Endothelial cell of hepatic sinusoid (primary cell): Measurements from ENCODE around the gene NPIPA7.
"Not testable (repeated sequence)": the region's sequence is repeated elsewhere in the genome, so short reads cannot be mapped to it uniquely, and the experiment has no call there.

ENCODE experiments used
- in situ Hi-C: cut with HindIII; loops from 2 replicates; pipeline ENCODE4 v1.10.0; 2017; ENCODE audit warnings: low sequenced_read_pairs

The NPIPA7 gene

DNA sequence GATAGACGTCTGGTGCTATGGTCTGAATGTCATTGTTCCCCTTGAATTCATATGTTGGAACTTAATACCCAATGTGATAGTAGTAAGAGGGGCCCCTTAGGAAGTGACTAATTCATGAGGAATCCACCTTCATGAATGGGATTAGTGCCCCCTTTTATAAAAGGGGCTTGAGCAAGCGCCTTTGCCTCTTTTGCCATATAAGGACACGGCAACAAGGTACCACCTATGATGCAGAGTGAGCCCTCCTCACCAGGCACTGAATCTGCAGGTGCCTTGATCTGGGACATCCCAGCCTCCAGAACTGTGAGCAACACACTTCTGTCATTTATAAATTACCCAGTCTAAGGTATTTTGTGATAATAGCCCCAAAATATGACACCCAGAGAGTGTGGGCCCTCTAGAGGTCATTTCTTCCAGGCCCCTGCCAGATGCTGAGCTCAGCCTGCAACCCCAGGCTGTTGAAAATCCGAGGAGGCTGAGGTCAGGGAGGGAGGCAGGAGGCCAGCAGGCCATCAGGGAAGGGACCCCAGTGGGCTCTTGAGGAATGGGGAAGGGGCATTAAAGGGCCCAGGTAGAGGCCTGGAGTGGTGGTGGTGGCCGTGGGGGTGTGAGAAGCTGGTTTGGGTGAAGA lies 39.1 kb downstream of the NPIPA7 start:
- in situ Hi-C loops, result not testable (repeated sequence)

DNA sequence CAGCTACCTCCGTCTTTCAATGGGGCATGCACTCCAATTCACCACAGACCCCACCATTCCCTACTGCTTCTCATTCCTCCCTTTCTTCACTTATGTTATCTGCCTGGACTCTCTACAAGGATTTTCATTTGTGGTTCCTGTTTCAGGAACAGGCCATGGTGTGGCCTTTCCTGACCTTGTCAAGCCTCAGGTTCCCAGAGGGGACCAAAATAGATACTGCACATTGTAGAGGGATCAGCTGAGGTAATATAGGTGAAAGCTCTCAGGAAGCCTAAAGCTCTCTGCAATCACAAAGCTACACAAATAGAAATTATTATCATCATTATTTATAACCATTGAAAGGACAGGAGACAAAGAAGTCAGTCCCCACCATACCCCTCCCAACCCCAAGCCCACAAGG lies 41.6 kb downstream of the NPIPA7 start:
- in situ Hi-C loops, result not testable (repeated sequence)

DNA sequence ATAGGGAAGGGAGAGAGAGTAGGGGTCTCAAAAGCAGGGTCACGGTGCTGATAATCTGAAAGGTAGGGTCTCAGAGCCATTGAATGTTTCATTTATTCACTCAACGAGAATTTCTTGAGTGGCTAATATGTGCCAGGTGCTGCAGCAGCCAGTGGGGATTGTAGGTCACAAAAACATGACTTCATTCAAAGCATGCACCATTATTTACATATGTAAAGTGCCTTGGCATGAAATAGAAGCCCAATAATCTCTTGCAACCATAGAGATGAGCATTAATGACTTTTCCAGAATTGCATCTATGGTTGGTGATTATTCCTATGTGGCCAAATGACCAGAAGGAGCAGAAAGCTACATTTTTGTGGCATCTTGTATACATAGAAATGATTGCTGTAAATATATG lies 46.2 kb downstream of the NPIPA7 start:
- in situ Hi-C loops, result not testable (repeated sequence)

DNA sequence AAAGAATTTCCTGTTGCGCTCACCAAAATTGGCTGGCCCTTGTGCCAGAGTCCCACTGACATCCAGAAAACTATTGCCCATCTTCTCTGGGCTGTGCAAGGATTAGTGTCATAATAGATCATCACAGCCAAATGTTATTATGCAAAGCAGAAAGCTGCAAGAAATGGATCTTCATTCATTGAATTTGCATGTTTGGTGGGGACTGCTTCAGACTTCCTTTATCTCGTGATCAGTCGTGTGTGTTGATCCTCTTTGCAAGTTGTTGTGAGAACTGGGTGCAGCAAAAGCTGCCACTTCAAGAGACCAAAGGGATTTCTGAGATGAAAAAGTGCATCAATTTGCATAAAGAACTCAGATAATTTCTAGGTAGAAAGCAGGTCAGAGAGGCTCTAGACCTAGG lies 52.2 kb downstream of the NPIPA7 start:
- in situ Hi-C loops, result not testable (repeated sequence)

DNA sequence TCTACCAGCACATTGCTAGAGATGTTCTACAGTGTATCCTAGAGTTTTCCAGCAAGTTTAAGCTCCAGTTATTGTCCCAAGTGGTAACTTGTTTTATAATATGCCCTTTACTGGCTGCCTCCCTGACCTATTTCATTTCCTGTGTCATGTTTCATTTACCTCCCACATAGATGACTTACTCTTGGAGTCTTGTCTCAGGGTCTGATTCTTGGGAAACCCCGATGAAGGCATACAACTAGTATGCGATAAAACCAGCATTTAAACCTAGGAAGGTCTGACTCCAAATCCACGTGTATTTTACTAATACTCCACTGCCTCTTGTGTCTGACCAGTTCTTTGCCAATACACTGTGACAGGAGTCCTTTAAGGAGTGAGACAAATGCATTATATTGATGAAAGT lies 55.8 kb downstream of the NPIPA7 start:
- in situ Hi-C loops, result not testable (repeated sequence)

DNA sequence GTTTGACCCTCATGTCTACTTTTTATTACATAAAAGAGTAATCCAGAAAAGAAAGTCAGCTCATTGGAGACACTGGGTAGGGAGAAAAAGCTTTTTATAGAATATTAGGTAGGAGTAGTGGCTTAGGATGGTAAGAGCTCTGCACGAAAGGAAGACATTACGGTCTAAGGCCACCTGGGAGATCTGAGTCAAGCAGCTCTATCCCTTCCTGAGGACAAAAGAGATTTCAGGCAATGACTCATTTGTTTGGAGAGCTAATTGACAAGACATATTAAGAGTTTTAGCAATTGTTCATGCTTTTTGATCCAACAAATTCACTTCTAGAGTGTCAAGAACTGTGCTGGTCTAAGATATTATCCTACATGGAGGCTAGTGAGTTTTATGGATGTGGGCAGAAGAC lies 62.5 kb downstream of the NPIPA7 start:
- in situ Hi-C loops, result not testable (repeated sequence)
